GM18498 (cell line): ENCODE data around the gene CYP2D6.
"Not testable (repeated sequence)": the region's sequence is repeated elsewhere in the genome, so short reads cannot be mapped to it uniquely, and the experiment has no call there.

Source experiments
- ATAC-seq: cut with Tn5 transposase; IDR thresholded peaks from one replicate; pipeline ENCODE4 v1.9.1; 2021; ENCODE audit warnings: mild to moderate bottlenecking, moderate library complexity; ENCODE audit not compliant: unreplicated experiment

CYP2D6 gene

DNA sequence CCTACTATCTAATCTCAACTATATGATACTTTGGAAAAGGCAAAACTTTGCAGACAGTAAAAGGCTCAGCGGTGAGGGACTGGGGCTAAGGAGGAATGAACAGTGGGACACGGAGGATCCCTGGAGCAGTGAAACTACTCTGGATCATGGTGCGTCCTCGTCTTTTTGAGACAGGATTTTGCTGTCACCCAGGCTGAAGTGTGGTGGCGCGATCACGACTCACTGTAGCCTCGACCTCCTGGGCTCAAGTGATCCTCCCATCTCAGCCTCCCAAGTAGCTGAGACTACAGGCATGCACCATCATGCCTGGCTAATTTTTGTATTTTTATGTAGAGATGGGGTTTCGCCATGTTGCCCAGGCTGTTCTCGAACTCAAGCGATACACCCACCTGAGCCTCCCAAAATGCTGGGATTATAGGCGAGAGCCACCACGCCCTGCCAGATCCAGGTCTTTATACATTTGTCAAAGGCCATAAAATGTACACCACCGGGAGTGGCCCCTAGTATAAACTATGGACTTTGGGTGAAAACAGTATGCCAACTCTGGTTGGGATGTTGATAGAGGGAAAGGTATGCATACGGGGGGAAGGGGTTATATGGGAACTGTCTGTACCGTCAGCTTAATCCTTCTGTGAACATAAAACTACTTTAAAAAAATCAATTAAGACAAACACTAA lies 28.0 kb upstream of the CYP2D6 start:
- ATAC-seq = no peak

- no peak for ATAC-seq
These were observed 26.0 kb upstream of the CYP2D6 start for GRCh38 chr22:42156598-42156997.

DNA sequence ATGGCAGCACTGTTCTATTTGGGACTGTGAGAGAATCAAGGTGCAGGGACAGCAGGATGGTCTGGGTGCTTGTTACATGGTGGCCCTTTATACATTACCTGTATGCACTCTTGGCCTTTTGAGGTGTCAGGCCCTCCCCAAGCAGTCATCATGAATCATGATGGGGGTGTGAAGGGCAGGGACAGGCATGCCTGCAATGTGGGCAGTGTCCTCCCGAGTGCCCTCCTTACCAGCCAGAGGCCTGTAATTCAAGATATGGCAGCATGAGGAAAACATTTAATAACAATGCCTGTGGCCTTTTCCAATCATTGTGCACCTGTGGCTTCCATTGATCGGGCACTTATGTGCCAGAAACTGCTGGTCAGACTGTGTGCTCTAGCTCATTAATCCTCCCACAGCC lies 25.5 kb upstream of the CYP2D6 start:
- ATAC-seq = no peak

GRCh38 chr22:42155053-42155543 lies 24.5 kb upstream of the CYP2D6 start:
- no peak for ATAC-seq

GRCh38 chr22:42154293-42155052 lies 23.9 kb upstream of the CYP2D6 start:
- no peak for ATAC-seq

DNA sequence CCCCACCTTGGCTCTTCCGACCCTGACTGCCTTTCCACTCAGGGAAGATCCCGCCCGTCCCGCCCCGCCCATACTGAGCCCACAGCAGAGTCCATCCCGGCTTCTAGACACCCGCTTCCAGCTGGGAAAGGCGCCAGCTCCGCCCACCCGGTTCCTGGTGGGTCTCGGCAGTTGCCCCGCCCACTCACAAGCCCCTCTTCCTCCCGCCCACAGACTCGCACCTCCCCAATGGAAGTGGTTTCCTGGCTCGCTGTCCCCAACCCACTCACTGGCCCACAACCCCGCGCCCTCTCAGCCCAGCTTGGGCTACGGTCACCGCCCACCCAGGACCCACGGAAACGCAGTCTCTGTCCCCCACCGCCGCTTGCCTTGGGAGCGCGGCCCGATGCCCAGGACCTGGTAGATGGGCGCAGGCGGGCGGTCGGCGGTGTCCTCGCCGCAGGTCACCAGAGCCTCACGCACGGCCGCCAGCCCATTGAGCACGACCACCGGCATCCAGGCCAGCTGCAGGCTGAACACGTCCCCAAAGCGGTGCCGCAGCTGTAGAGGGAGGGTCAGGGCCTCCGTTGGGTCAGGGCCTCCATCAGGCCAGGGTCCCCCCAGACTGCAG lies 22.2 kb upstream of the CYP2D6 start:
- no peak for ATAC-seq

GRCh38 chr22:42151924-42152635 lies 21.5 kb upstream of the CYP2D6 start:
- no peak for ATAC-seq

DNA sequence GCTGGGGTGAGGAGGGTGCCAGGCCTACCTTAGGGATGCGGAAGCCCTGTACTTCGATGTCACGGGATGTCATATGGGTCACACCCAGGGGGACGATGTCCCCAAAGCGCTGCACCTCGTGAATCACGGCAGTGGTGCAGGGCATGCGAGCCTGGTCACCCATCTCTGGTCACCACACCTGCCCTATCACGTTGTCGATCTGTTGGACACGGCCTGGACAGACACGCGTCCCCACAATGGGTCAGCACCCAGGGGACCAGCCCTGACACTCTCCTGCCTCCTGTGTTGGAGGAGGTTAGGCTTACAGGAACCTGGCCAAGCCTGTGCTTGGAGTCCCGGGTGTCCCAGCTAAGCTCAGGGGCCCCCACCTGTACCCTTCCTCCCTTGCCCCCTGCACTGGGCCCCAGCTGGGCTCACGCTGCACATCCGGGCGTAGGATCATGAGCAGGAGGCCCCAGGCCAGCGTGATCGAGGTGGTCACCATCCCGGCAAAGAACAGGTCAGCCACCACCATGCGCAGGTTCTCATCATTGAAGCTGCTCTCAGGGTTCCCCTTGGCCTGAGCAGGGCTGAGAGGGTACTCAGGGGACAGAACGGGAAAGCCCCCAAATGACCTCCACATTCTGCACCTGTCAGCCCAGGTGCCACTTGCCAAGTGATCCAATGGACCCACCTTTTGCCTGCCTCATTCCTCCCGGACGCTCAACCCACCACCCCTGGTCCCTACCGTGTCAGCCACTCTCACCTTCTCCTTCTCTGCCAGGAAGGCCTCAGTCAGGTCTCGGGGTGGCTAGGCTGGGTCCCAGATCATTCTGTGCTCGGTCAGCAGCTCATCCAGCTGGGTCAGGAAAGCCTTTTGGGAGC lies 20.3 kb upstream of the CYP2D6 start:
- ATAC-seq = no peak

- not testable (repeated sequence) for ATAC-seq
These were observed 19.2 kb upstream of the CYP2D6 start for GRCh38 chr22:42149798-42150197.

DNA sequence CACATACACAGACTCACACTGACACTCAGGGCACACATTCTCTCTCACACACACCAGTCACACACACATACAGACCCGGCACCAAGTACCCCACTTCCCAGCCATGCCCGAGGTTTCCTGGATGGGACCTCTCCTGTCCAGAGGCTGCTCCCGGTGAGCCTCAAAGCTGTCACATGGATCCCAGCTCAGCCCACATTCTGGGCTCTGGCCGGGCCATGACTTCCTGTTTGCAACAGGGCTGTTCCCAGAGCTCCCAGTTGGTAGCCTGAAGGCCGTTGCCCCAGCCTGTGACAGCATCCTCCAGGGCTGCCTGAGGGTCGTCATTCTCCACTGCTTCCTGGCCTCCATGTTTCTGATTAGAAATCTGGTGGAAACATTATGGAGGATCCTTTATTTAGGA lies 14.6 kb upstream of the CYP2D6 start:
- no peak for ATAC-seq

- ATAC-seq = not testable (repeated sequence)
These were observed 13.5 kb upstream of the CYP2D6 start for GRCh38 chr22:42143859-42144822.

DNA sequence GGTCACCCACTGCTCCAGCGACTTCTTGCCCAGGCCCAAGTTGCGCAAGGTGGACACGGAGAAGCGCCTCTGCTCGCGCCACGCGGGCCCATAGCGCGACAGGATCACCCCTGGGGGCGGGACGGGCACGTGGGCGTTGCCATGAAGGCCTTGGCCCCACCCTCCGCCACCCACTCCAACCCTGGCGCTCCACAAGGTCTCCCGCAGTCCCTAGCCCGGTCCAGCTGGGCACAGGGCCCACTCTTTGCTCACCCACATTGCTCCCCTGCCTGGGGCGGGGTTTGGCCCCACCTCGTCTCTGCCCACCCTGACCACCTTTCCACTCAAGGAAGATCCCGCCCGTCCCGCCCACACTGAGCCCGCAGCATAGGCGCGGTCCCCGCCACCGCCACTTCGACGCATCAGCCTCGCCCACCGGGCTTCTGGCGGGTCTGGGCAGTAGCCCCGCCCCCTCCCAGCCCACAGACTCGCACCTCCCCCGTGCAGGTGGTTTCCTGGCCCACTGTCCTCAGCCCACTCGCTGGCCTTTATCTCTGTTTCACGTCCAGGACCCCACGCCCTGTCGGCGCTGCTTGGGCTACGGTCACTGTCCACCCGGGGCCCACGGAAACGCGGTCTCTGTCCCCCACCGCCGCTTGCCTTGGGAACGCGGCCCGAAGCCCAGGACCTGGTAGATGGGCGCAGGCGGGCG lies 12.3 kb upstream of the CYP2D6 start:
- ATAC-seq = no peak

- ATAC-seq = not testable (repeated sequence)
These were observed 10.9 kb upstream of the CYP2D6 start for GRCh38 chr22:42141307-42142057.

- not testable (repeated sequence) for ATAC-seq
These were observed 9.5 kb upstream of the CYP2D6 start for GRCh38 chr22:42140153-42140552.

DNA sequence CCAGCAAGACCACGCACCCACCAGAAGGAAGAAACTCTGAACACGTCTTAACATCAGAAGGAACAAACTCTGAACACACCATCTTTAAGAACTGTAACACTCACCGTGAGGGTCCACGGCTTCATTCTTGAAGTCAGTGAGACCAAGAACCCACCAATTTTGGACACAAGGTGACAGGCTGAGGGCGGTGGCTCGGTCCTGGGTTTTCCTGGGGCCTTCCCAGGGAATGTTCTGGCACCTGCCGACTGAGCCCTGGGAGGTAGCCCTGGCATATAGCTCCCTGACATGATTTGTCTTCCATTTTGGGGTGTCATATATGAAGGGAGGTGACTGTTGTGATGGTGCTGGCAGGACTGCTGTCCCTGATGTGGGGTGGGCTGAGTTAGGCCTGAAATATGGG lies 8.9 kb upstream of the CYP2D6 start:
- not testable (repeated sequence) for ATAC-seq

DNA sequence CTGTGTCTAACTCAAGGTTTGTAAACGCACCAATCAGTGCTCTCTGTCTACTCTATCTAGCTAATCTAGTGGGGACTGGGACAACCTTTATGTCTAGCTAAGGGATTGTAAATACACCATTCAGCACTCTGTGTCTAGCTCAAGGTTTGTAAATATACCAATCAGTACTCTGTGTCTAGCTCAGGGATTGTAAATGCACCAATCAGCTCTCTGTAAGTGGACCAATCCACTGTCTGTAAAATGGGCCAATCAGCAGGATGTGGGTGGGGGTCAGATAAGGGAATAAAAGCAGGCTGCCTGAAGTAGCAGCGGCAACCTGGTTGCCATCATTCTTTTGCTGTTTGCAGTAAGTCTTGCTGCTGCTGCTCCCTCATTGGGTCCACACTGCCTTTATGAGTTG lies 8.4 kb upstream of the CYP2D6 start:
- ATAC-seq = no peak

DNA sequence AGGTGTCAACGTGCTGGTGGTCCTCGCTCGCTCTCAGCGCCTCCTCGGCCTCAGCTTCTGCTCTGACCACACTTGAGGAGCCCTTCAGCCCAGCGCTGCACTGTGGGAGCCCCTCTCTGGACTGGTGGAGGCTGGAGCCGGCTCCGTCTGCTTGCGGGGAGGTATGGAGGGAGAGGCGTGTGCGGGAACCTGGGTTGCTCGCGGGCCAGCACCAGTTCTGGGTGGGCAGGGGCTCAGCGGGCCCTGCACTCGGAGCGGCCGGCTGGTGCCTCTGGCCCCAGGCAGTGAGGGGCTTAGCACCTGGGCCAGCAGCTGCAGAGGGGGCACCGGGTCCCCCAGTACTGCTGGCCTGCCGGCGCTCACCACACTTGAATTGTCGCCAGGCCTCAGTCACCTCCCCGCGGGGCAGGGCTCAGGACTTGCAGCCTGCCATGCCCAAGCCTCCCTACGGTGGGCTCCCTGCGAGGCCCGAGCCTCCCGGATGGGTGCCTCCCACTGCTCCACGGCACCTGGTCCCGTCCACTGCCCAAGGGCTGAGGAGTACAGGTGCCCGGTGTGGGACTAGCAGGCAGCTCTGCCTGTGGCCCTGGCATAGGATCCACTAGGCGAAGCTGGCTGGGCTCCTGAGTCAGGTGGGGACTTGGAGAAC lies 7.6 kb upstream of the CYP2D6 start:
- ATAC-seq = no peak
